NCI-H2107 (cell line): ENCODE results near the gene KLHL9.
"Not testable (repeated sequence)": the region's sequence is repeated elsewhere in the genome, so short reads cannot be mapped to it uniquely, and the experiment has no call there.

ENCODE experiments used
- DNase-seq: peaks from one replicate; lab custom pipeline; 2025; lab: John Stamatoyannopoulos, UW

The KLHL9 gene

GRCh38 chr9:21334701-21335632 is at the start of gene KLHL9:
KLHL9 (minus strand) TSS chr9:21335404; CDS start chr9:21334859, 545 bp downstream.
- peak; percentile 53 for DNase-seq

- DNase-seq: no peak
These were observed 48.4 kb upstream of the KLHL9 start for GRCh38 chr9:21383627-21384026.

- no peak for DNase-seq
These were observed 46.5 kb upstream of the KLHL9 start for GRCh38 chr9:21381448-21382339.

GRCh38 chr9:21371467-21371866 is 36.3 kb upstream of the KLHL9 start:
- not testable (repeated sequence) for DNase-seq

- no peak for DNase-seq
These were observed 32.8 kb upstream of the KLHL9 start, which contains the start of gene IFNA13 for GRCh38 chr9:21367957-21368356. IFNA13 (minus strand) TSS chr9:21368057; CDS start chr9:21368010, 47 bp downstream.

- DNase-seq: not testable (repeated sequence)
These were observed 32.0 kb upstream of the KLHL9 start for GRCh38 chr9:21367169-21367568.

- DNase-seq: no peak
These were observed 27.1 kb upstream of the KLHL9 start for GRCh38 chr9:21362287-21362686.

- no peak for DNase-seq
These were observed 22.6 kb upstream of the KLHL9 start for GRCh38 chr9:21357479-21358460.

- DNase-seq: no peak
These were observed 15.6 kb upstream of the KLHL9 start, which contains the start of gene IFNA6 for GRCh38 chr9:21350787-21351186. IFNA6 (minus strand) TSS chr9:21350887; CDS start chr9:21350887, 0 bp downstream.

GRCh38 chr9:21348430-21348970 is 13.3 kb upstream of the KLHL9 start:
- no peak for DNase-seq

GRCh38 chr9:21340735-21341134 is 5.5 kb upstream of the KLHL9 start:
- no peak for DNase-seq

GRCh38 chr9:21336457-21336856 is 1.3 kb upstream of the KLHL9 start:
- DNase-seq: no peak

GRCh38 chr9:21333226-21333625 is 2.0 kb downstream of the KLHL9 start:
- no peak for DNase-seq

GRCh38 chr9:21331676-21332402 is 3.4 kb downstream of the KLHL9 start:
- no peak for DNase-seq

- DNase-seq: peak; percentile 55
These were observed 8.6 kb downstream of the KLHL9 start for GRCh38 chr9:21326526-21327139.

- no peak for DNase-seq
These were observed 11.2 kb downstream of the KLHL9 start for GRCh38 chr9:21324047-21324446.

GRCh38 chr9:21322911-21323461 is 12.2 kb downstream of the KLHL9 start:
- no peak for DNase-seq

- no peak for DNase-seq
These were observed 14.7 kb downstream of the KLHL9 start for GRCh38 chr9:21320465-21320864.
